ENCODE data around the gene SEMA6D. TPM values are rescaled to one million over a fixed set of nuclear protein-coding genes. Genes with fewer than 3 reads are reported as not detected.

SEMA6D gene
- total and polyA plus RNA-seq, 8 donors = 4.7 to 14.1 (median 6.3) TPM

DNA sequence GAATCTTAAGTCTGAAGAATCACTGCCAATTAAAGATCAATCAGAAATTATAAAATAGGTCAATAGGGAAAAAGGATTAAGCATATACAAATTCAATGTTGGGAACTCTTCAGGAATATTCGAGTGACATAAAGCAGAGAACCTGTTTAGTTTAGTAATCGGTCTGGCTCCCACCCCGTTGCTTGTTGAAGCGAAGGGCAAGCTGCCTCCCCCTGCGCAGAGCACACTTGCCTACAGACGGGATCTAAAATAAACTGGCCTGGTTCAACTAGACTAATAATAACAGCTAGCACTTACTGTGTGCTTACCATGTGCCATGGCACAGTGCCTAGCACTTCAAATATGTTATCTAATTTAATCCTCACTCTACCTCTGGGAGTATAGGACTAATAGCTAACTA is 8.6 kb downstream of the SEMA6D start:
- FAIRE-seq = no peak
- Histone ChIP-seq H3K4me1 (peaks cover 8 to 14% (median 11%) of the 10 kb centered on the region in 3 donors), H3K27ac (no peak overlapping the region), H3K27me3 (no peaks in the 10 kb centered on the region), H3K9me3 (no peaks in the 10 kb centered on the region), H3K4me3 (no peak overlapping the region), H3K36me3 (no peaks in the 10 kb centered on the region)
- TF ChIP-seq, protein P1, sequence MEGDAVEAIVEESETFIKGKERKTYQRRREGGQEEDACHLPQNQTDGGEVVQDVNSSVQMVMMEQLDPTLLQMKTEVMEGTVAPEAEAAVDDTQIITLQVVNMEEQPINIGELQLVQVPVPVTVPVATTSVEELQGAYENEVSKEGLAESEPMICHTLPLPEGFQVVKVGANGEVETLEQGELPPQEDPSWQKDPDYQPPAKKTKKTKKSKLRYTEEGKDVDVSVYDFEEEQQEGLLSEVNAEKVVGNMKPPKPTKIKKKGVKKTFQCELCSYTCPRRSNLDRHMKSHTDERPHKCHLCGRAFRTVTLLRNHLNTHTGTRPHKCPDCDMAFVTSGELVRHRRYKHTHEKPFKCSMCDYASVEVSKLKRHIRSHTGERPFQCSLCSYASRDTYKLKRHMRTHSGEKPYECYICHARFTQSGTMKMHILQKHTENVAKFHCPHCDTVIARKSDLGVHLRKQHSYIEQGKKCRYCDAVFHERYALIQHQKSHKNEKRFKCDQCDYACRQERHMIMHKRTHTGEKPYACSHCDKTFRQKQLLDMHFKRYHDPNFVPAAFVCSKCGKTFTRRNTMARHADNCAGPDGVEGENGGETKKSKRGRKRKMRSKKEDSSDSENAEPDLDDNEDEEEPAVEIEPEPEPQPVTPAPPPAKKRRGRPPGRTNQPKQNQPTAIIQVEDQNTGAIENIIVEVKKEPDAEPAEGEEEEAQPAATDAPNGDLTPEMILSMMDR (IDR thresholded peaks at IDR 0.05) = no peak
- peak in 2 of 6 donors; percentile 25 to 40 for DNase-seq
- peak; percentile 60 to 83 (median 78) for ATAC-seq
- WGBS, 2 donors = 29 to 33% methylated on average over 6 of the region's 6 CpGs
- intact Hi-C loops (cut with DNase I) = no loop called here

- intact Hi-C loops (cut with DNase I) = no loop called here
- ATAC-seq = peak; percentile 25 to 67 (median 44)
- Histone ChIP-seq H3K4me1 (peaks cover 8 to 11% (median 11%) of the 10 kb centered on the region in 3 donors), H3K27me3 (no peaks in the 10 kb centered on the region), H3K9me3 (no peaks in the 10 kb centered on the region), H3K4me3 (no peak overlapping the region), H3K27ac (no peak overlapping the region), H3K36me3 (no peaks in the 10 kb centered on the region)
- TF ChIP-seq, protein P1 (IDR thresholded peaks at IDR 0.05) = no peak
- no peak for FAIRE-seq
- no peak for DNase-seq
- 5 to 7% methylated on average over 1 of the region's 1 CpG for WGBS, 2 donors
These were observed 9.1 kb downstream of the SEMA6D start for GRCh38 chr15:47726399-47726823.

GRCh38 chr15:47727137-47727536 is 9.8 kb downstream of the SEMA6D start:
- H3K4me3 ChIP-seq = no peak overlapping the region
- intact Hi-C loops (cut with DNase I) = no loop called here
- ATAC-seq (no peak), DNase-seq (no peak), FAIRE-seq (no peak)
- WGBS, 2 donors = 91% methylated on average over 4 of the region's 4 CpGs
- H3K27me3 ChIP-seq = no peaks in the 10 kb centered on the region
- no peaks in the 10 kb centered on the region for H3K36me3 ChIP-seq
- no peak overlapping the region for H3K27ac ChIP-seq
- H3K9me3 ChIP-seq = no peaks in the 10 kb centered on the region
- H3K4me1 ChIP-seq = peaks cover 8 to 11% (median 11%) of the 10 kb centered on the region in 3 donors
- TF ChIP-seq, protein P1 (IDR thresholded peaks at IDR 0.05) = no peak

DNA sequence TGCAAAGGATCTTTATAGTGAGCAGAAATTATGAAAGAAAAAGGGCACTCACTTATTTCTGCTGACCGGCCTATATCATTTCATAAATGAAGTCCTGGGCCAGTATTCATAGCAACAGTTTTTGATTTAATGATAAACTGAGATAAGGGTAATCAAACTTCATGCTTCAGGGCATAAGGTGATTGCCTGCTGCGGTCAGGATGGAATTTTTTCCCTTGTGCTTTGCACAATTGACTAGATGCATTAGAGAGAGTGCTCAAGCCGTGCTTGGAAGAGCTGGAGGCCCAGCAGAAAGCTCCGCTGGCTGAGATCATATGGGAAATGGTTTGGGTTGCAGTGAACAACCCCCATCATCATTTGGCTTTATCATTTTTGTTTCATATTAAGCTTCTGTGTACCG is 10.4 kb downstream of the SEMA6D start:
- Histone ChIP-seq H3K9me3 (no peaks in the 10 kb centered on the region), H3K4me3 (no peak overlapping the region), H3K4me1 (peaks cover 8 to 11% (median 11%) of the 10 kb centered on the region in 3 donors), H3K27ac (no peak overlapping the region), H3K36me3 (no peaks in the 10 kb centered on the region), H3K27me3 (no peaks in the 10 kb centered on the region)
- TF ChIP-seq, protein P1 (IDR thresholded peaks at IDR 0.05) = no peak
- DNase-seq (no peak), ATAC-seq (peak in 2 of 4 donors; percentile 28 to 29), FAIRE-seq (no peak)
- intact Hi-C loops (cut with DNase I) = no loop called here
- whole genome bisulfite sequencing, 2 donors = 82% methylated on average over 5 of the region's 5 CpGs

DNA sequence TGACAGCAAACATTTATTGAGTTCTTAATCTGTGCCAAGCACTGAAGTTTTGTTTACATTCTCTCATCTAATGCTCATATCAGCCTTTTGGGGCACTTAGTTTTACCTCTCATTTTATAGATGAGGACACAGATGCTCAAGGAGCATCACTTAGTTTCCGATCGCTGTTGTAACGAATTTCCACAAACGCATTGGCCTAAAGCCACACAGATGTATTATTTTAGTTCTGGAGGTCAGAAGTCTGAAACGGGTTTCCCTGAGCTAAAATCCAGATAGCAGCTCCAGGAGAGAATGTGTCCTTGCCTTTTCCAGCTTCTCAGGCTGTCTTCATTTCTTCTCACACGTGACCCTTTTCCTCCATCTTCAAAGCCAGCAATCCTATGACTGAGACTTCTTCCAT is 11.1 kb downstream of the SEMA6D start:
- TF ChIP-seq, protein P1 (IDR thresholded peaks at IDR 0.05) = no peak
- intact Hi-C loops (cut with DNase I) = no loop called here
- no peak overlapping the region for H3K27ac ChIP-seq
- H3K4me1 ChIP-seq = peaks cover 8 to 11% (median 11%) of the 10 kb centered on the region in 3 donors
- H3K4me3 ChIP-seq = no peak overlapping the region
- no peaks in the 10 kb centered on the region for H3K36me3 ChIP-seq
- WGBS, 2 donors = 86 to 88% methylated on average over 6 of the region's 6 CpGs
- FAIRE-seq = no peak
- DNase-seq = no peak
- no peak for ATAC-seq
- H3K9me3 ChIP-seq = no peaks in the 10 kb centered on the region
- H3K27me3 ChIP-seq = no peaks in the 10 kb centered on the region
